NT2/D1 (cell line): ENCODE results near the gene LRP6.

ENCODE experiments used
- SUZ12 ChIP-seq: IDR thresholded peaks from 2 replicates; pipeline ENCODE4 v1.6.1; 2011; ENCODE audit not compliant: insufficient read length, insufficient read depth; ENCODE audit errors: extremely low read depth
- YY1 ChIP-seq: IDR thresholded peaks from 2 replicates; pipeline ENCODE4 v1.6.1; 2011; ENCODE audit not compliant: insufficient read length, insufficient read depth
- ZNF274 ChIP-seq: IDR thresholded peaks from 2 replicates; pipeline ENCODE4 v1.6.1; 2011; ENCODE audit warnings: mild to moderate bottlenecking, low read depth, low read length

DNA sequence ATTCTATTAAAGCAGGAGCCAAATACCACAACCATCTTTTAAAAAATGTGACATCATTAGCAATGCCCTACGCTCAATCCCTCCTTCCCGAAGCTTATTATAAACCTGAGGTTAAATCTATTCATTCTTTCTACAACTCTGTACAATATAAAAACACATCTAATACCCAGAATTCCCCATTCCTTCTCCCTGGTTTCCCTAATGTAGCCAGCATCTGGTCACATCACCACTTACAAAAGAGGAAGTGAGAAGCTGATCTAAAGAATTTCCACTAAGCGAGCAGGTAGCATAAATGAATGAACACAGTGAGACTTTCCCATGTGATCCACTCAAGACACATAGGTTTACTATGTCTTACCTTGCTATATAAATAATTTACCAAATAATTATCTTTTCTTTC is 90.4 kb downstream of the LRP6 start:
- no peak for TF ChIP-seq ZNF274
- TF ChIP-seq YY1 = no peak
- no peak for TF ChIP-seq SUZ12
